Measurements from ENCODE around the gene RTP5. TPM values are rescaled to one million over a fixed set of nuclear protein-coding genes. Genes with fewer than 3 reads are reported as not detected.

RTP5 gene
- total and polyA plus RNA-seq, 7 donors: 0.16 to 0.19 TPM; not detected in 5

DNA sequence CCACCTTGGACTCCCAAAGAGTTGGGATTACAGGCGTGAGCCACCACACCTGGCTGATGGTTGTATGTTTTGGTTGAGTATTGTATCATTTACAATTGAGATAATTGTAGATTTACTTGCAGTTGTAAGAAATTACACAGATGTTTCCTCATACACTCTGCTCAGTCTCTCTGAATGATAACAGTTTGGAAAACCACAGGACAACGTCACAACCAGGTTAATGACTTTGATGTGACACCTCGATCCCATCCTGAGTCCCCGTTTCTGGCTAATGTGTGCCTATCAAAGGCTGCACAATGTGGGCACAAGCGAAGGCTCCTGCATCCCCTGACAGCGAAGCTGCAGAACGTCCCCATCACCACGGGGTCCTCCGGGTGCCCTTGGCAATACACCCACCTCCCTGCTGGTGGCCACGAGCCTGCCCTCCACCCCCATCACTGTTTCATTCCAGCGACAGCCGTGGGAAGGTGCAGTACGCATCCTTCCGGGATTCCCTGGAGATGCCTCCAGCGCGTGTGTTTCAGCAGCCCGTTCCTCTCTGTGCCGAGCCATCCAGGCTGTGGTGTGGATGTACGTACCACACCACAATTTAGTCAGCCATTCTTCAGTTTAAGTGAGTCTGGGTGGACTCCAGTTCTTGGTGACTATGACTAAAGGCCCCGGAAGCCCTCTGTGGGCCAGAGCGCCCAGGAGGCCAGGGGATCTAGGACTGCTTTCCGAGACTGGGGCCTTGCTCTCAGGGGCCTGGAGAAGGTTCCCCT is 6.6 kb upstream of the RTP5 start:
- Histone ChIP-seq H3K27me3 (peaks cover 10 to 82% (median 57%) of the 10 kb centered on the region in 3 donors), H3K9me3 (no peaks in the 10 kb centered on the region), H3K4me3 (peak overlapping the region in 1 of 4 donors; percentile 9), H3K27ac (no peak overlapping the region), H3K36me3 (no peaks in the 10 kb centered on the region), H3K4me1 (peaks cover 0 to 30% (median 19%) of the 10 kb centered on the region in 4 donors)
- TF ChIP-seq, protein P1, sequence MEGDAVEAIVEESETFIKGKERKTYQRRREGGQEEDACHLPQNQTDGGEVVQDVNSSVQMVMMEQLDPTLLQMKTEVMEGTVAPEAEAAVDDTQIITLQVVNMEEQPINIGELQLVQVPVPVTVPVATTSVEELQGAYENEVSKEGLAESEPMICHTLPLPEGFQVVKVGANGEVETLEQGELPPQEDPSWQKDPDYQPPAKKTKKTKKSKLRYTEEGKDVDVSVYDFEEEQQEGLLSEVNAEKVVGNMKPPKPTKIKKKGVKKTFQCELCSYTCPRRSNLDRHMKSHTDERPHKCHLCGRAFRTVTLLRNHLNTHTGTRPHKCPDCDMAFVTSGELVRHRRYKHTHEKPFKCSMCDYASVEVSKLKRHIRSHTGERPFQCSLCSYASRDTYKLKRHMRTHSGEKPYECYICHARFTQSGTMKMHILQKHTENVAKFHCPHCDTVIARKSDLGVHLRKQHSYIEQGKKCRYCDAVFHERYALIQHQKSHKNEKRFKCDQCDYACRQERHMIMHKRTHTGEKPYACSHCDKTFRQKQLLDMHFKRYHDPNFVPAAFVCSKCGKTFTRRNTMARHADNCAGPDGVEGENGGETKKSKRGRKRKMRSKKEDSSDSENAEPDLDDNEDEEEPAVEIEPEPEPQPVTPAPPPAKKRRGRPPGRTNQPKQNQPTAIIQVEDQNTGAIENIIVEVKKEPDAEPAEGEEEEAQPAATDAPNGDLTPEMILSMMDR (IDR thresholded peaks at IDR 0.05): no peak
- no peak for TF ChIP-seq POLR2A (IDR thresholded peaks at IDR 0.05)
- TF ChIP-seq EP300 (IDR thresholded peaks at IDR 0.05): no peak
- TF ChIP-seq POLR2AphosphoS5 (IDR thresholded peaks at IDR 0.05): no peak
- WGBS, 2 donors: 82% methylated on average over 22 of the region's 22 CpGs
- no peak for DNase-seq
- intact Hi-C loops (cut with DNase I): no loop called here

DNA sequence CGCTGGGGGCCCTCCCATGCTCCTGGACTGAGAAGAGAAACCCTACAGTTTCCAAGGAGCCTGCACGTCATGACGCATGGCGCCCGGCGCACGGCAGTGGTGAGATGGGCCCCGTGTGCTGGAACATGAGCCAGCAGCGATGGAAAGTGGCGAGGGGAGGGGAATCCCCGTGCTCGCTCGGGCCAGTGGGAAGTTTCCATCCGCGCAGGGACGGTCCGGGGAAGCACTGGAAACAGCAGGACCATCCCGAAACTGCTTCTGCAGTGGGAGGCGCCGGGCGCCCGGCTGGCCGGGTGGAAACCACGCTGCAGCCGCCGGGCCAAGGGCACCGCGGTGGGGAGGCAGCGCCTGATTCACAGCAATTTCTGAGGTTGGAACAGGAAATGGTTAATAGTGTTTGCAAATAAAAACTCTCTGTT is 6.0 kb upstream of the RTP5 start:
- H3K27ac ChIP-seq: no peak overlapping the region

DNA sequence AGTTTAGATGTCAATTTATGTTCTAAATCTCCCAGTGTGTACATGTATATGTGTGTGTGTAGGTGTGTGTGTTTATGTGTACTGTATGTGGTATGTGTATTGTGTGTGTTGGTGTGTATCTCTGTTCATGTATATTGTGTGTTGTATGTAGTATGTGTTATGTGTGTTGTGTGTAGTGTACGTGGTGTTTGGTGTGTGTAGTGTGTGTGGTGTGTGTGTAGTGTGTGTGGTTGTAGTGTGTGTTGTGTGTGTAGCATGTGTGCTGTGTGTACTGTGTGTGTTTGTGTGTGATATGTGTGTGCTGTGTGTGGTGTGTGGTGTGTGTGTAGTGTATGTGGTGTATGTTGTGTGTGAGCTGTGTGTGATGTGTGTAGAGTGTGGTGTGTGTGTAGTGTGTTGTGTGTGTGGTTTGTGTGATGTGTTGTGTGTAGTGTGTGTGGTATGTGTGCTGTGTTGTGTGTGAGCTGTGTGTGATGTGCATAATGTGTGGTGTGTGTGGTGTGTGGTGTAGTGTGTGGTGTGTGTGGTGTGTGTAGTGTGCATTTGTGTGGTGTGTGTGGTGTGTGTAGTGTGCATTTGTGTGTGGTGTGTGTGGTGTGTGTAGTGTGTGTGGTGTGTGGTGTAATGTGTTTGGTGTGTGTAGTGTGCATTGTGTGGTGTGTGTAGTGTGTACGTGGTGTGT is 5.2 kb upstream of the RTP5 start:
- peaks cover 0 to 29% (median 17%) of the 10 kb centered on the region in 4 donors for H3K4me1 ChIP-seq
- no peaks in the 10 kb centered on the region for H3K36me3 ChIP-seq
- H3K27me3 ChIP-seq: peaks cover 10 to 88% (median 61%) of the 10 kb centered on the region in 3 donors
- H3K27ac ChIP-seq: no peak overlapping the region
- no peak overlapping the region for H3K4me3 ChIP-seq
- intact Hi-C loops (cut with DNase I): no loop called here
- no peaks in the 10 kb centered on the region for H3K9me3 ChIP-seq
- no peak for DNase-seq
- TF ChIP-seq POLR2AphosphoS5 (IDR thresholded peaks at IDR 0.05) (no peak), POLR2A (IDR thresholded peaks at IDR 0.05) (no peak), EP300 (IDR thresholded peaks at IDR 0.05) (no peak)
- TF ChIP-seq, protein P1 (IDR thresholded peaks at IDR 0.05): no peak
- 68 to 87% methylated on average over 2 of the region's 2 CpGs for WGBS, 2 donors

More for the DNA sequence above, 6.0 kb upstream of the RTP5 start:
- Histone ChIP-seq H3K27me3 (peaks cover 10 to 86% (median 61%) of the 10 kb centered on the region in 3 donors), H3K4me1 (peaks cover 0 to 30% (median 21%) of the 10 kb centered on the region in 4 donors), H3K4me3 (peak overlapping the region in 1 of 4 donors; percentile 9), H3K36me3 (no peaks in the 10 kb centered on the region), H3K9me3 (no peaks in the 10 kb centered on the region)
- intact Hi-C loops (cut with DNase I): no loop called here
- TF ChIP-seq, protein P1 (IDR thresholded peaks at IDR 0.05): no peak
- TF ChIP-seq POLR2AphosphoS5 (IDR thresholded peaks at IDR 0.05): peak in 2 of 4 donors; percentile 5 to 30
- WGBS, 2 donors: 25 to 44% methylated on average over 29 of the region's 29 CpGs
- DNase-seq: peak; percentile 82

DNA sequence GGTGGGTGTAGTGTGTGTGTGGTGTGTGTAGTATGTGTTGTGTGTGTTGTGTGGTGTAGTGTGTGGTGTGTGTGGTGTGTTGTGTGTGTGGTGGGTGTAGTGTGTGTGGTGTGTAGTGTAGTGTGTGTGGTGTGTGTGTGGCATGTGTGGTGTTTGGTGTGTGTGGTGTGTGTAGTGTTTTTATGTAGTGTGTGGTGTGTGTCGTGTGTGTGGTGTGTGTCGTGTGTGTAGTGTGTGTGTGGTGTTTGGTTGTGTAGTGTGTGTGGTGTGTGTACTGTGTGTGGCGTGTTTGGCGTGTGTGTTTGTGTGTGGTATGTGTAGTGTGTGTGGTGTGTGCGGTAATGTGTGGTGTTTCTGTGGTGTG is 4.7 kb upstream of the RTP5 start:
- no peak overlapping the region for H3K27ac ChIP-seq
- H3K9me3 ChIP-seq: no peaks in the 10 kb centered on the region
- peaks cover 10 to 86% (median 61%) of the 10 kb centered on the region in 3 donors for H3K27me3 ChIP-seq
- 95 to 97% methylated on average over 5 of the region's 5 CpGs for WGBS, 2 donors
- intact Hi-C loops (cut with DNase I): no loop called here
- H3K4me3 ChIP-seq: no peak overlapping the region
- TF ChIP-seq EP300 (IDR thresholded peaks at IDR 0.05) (no peak), POLR2A (IDR thresholded peaks at IDR 0.05) (no peak), POLR2AphosphoS5 (IDR thresholded peaks at IDR 0.05) (no peak)
- TF ChIP-seq, protein P1 (IDR thresholded peaks at IDR 0.05): no peak
- H3K4me1 ChIP-seq: peaks cover 0 to 23% (median 13%) of the 10 kb centered on the region in 4 donors
- DNase-seq: no peak
- no peaks in the 10 kb centered on the region for H3K36me3 ChIP-seq
